ENCODE data around the gene LMX1B. TPM values are rescaled to one million over a fixed set of nuclear protein-coding genes. Genes with fewer than 3 reads are reported as not detected.
"Not testable (repeated sequence)": the region's sequence is repeated elsewhere in the genome, so short reads cannot be mapped to it uniquely, and the experiment has no call there.

Gene LMX1B
- total and polyA plus RNA-seq, 3 donors from 2014 or later = 2.8 to 7.6 (median 7.6) TPM

DNA sequence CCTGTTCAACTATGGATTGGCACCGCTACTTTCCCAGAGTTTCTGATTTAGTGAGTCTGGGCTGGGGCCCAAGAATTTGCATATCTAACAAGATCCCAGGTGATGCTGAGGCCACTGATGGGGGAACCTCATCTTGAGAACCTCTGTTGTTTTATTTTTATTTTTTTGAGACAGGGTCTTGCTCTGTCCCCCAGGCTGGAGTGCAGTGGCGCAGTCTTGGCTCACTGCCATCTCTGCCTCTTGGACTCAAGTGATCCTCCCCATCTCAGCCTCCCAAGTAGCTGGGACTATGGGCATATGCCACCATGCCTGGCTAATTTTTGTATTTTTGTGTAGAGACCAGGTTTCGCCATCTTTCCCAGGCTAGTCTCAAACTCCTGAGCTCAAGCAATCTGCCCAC lies 35.7 kb downstream of the LMX1B start:
- no peak overlapping the region for H3K4me3 ChIP-seq
- DNase-seq = no peak
- WGBS, 2 donors = 89 to 92% methylated on average over 3 of the region's 3 CpGs
- TF ChIP-seq POLR2A (IDR thresholded peaks at IDR 0.05) = no peak
- TF ChIP-seq, protein P1, sequence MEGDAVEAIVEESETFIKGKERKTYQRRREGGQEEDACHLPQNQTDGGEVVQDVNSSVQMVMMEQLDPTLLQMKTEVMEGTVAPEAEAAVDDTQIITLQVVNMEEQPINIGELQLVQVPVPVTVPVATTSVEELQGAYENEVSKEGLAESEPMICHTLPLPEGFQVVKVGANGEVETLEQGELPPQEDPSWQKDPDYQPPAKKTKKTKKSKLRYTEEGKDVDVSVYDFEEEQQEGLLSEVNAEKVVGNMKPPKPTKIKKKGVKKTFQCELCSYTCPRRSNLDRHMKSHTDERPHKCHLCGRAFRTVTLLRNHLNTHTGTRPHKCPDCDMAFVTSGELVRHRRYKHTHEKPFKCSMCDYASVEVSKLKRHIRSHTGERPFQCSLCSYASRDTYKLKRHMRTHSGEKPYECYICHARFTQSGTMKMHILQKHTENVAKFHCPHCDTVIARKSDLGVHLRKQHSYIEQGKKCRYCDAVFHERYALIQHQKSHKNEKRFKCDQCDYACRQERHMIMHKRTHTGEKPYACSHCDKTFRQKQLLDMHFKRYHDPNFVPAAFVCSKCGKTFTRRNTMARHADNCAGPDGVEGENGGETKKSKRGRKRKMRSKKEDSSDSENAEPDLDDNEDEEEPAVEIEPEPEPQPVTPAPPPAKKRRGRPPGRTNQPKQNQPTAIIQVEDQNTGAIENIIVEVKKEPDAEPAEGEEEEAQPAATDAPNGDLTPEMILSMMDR (IDR thresholded peaks at IDR 0.05) = no peak
- H3K36me3 ChIP-seq (ENCODE audit: low read depth, missing control alignments) = no peaks in the 10 kb centered on the region
- no peaks in the 10 kb centered on the region for H3K27me3 ChIP-seq
- intact Hi-C loops (cut with DNase I; ENCODE audit: low total_unique reads) = no loop called here
- no peaks in the 10 kb centered on the region for H3K4me1 ChIP-seq
- no peak overlapping the region for H3K27ac ChIP-seq
- no peaks in the 10 kb centered on the region for H3K9me3 ChIP-seq

DNA sequence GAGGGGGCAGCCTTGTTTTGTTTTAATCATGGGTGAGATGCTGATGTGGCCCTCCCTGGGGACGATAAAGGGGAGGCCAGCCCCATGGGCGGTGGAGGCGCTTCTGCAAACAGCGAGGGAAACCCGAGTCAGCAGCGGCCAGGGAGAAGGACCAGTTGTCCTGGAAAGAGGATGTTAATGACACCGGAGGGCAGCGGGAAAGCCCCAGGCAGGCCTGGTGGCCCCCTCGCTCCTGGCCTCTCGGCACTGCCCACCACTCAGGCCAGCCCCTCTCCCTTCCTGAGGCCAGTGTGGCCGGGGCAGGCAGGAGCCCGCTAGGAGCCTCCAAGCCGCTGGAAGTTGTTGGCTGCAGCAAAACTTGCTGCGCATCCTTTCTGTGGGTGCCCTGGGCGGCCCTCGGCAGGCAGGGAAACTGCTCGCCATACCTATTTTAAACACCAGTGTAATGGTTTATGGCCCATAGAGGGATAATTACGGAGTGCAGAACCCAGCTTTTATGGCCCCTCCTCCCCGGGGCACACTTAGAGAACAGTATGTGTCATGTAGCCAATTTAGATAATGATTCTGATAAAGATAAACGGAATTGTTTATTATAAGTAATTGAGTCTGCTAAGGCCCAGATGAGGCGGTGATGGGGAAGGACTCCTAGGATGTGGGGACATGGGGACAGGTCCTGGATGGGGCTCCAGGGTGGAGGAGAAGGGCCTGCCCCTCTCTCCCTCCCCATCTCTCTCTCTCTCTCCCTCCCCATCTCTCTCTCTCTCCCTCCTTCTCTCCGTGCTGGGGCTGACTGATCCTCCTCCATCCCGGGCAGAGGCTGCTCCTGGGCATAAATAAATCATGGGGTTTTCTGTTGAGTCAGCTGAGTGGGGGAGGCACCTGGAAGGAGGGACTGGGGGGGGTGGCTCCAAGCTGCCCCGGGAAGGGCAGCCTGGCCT lies 36.9 kb downstream of the LMX1B start:
- no peaks in the 10 kb centered on the region for H3K9me3 ChIP-seq

DNA sequence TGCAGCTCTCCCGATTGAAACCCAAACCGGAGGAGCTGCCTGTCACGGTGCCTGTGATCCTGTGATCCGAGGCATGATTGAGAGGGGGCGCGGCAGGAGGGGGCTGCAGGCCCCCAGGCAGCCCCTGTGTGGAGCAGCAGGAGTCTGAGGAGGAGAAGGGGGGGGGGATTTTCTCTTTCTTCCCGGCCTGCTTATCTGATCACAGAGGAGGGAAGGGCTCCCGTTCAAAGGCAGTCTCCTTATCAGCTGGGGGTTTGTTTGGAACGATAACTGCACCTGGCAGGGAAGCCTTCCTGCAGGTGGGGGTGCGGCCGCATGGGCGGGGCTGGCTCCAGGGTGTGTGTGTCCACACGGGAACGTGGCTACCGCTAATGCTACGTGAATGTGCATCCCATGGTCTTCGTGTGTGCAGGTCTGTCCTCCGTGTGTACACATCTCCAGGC lies 38.4 kb downstream of the LMX1B start:
- no peak for TF ChIP-seq POLR2A (IDR thresholded peaks at IDR 0.05)
- TF ChIP-seq, protein P1 (IDR thresholded peaks at IDR 0.05) = no peak
- H3K36me3 ChIP-seq (ENCODE audit: low read depth, missing control alignments) = no peaks in the 10 kb centered on the region
- H3K27ac ChIP-seq = no peak overlapping the region
- H3K27me3 ChIP-seq = no peaks in the 10 kb centered on the region
- H3K9me3 ChIP-seq = no peaks in the 10 kb centered on the region
- DNase-seq = no peak
- H3K4me3 ChIP-seq = no peak overlapping the region
- intact Hi-C loops (cut with DNase I; ENCODE audit: low total_unique reads) = no loop called here
- WGBS, 2 donors = 39 to 66% methylated on average over 9 to 18 of the region's 18 CpGs
- no peaks in the 10 kb centered on the region for H3K4me1 ChIP-seq

More for the DNA sequence above, 36.9 kb downstream of the LMX1B start:
- H3K4me1 ChIP-seq = no peaks in the 10 kb centered on the region
- intact Hi-C loops (cut with DNase I; ENCODE audit: low total_unique reads) = no loop called here
- no peak for DNase-seq
- 55 to 72% methylated on average over 17 to 24 of the region's 24 CpGs for WGBS, 2 donors
- no peak overlapping the region for H3K4me3 ChIP-seq
- no peak for TF ChIP-seq POLR2A (IDR thresholded peaks at IDR 0.05)
- TF ChIP-seq, protein P1 (IDR thresholded peaks at IDR 0.05) = no peak
- H3K36me3 ChIP-seq (ENCODE audit: low read depth, missing control alignments) = no peaks in the 10 kb centered on the region
- no peak overlapping the region for H3K27ac ChIP-seq
- H3K27me3 ChIP-seq = no peaks in the 10 kb centered on the region

DNA sequence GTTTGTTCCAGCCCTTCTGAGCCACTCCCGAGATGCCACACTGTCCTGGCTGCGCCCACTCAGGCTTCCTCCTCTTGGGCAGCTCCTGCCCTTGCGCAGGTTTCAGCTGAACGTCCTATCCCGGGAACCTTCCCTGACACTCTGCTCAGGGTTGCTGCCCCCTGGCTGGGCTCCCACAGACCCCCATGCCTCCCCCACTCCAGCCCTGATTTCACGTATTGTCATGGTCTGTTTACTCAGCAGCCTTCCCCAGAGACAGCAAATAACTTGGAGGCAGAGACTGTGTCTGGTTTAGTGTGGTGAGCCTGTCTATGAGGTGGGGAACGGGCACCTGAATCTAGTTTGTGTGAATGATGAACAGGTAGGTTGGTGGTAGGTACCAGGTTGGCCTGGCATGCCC lies 40.4 kb downstream of the LMX1B start:
- 80 to 87% methylated on average over 7 of the region's 7 CpGs for WGBS, 2 donors
- no peak for TF ChIP-seq POLR2A (IDR thresholded peaks at IDR 0.05)
- TF ChIP-seq, protein P1 (IDR thresholded peaks at IDR 0.05) = no peak
- intact Hi-C loops (cut with DNase I; ENCODE audit: low total_unique reads) = no loop called here
- H3K9me3 ChIP-seq = no peaks in the 10 kb centered on the region
- H3K36me3 ChIP-seq (ENCODE audit: low read depth, missing control alignments) = no peaks in the 10 kb centered on the region
- no peaks in the 10 kb centered on the region for H3K27me3 ChIP-seq
- H3K4me1 ChIP-seq = no peaks in the 10 kb centered on the region
- no peak overlapping the region for H3K27ac ChIP-seq
- H3K4me3 ChIP-seq = no peak overlapping the region
- no peak for DNase-seq

DNA sequence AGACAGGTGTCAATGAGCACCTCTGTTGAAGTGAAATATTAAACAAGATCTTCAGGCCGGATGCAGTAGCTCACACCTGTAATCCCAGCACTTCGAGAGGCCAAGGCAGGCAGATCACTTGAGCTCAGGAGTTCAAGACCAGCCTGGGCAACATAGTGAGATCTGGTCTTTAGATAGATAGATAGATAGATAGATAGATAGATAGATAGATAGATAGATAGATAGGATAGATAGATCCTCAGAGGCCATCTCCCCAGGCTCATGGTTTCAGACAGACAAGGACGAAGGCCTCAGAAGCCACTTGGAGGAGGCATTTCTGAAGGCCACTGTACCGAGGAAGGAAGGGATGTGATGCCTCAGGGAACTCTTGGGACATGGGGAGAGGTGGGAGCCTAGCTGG lies 42.5 kb downstream of the LMX1B start:
- H3K4me3 ChIP-seq; H3K27me3 ChIP-seq; intact Hi-C loops (cut with DNase I; ENCODE audit: low total_unique reads); H3K36me3 ChIP-seq (ENCODE audit: low read depth, missing control alignments); H3K4me1 ChIP-seq; H3K9me3 ChIP-seq; H3K27ac ChIP-seq; DNase-seq: not testable (repeated sequence)
- WGBS, 2 donors = 89 to 91% methylated on average over 4 of the region's 4 CpGs
